ENCODE measurements around the gene FAM219B. TPM values are rescaled to one million over a fixed set of nuclear protein-coding genes. Genes with fewer than 3 reads are reported as not detected.

Gene FAM219B
- total and polyA plus RNA-seq, 10 of the 15 experiments (the other 5 are each of a cell fraction or from before 2014, with no cell fraction given), result 7.6 to 53.2 (median 29.4) TPM

DNA sequence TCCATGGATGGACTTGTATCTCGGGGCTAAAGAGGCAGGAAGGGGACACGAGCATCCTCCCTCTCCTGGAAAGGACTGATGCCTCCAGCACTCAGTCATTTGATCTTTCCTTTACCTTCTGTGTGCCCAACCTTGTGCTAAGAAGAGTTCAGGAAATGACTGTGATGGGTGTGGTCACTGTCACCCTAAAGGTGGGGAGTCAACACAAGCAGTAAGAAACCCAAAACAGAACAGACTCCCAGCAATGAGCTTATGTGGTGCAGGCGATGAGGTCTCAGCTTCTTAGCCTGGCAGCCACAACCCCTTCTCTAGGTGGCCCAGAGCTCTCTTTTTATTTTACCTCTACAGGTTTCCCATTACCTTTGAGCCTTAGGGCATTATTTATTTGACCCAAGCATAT, 13.0 kb downstream of the FAM219B start:
- peak overlapping the region; percentile 2; the same call in 1 of the 2 replicates for H3K27ac ChIP-seq (ENCODE audit: control insufficient read depth, insufficient read depth)
- H3K9me3 ChIP-seq (replicated peaks; ENCODE audit: control insufficient read depth, insufficient read depth, low read length), result no peaks in the 10 kb centered on the region
- no peak overlapping the region for H2AFZ ChIP-seq (ENCODE audit: control insufficient read depth, low read depth, low read length)
- whole genome bisulfite sequencing (ENCODE audit: insufficient coverage, insufficient replicate concordance, low lambda C conversion rate, missing lambda C conversion rate), result 2% methylated on average over 3 of the region's 3 CpGs
- no peak for TF ChIP-seq CBFB (IDR thresholded peaks at IDR 0.05; ENCODE audit: low read depth)
- TF ChIP-seq GATAD2B (conservative IDR thresholded peaks at IDR 0.05; ENCODE audit: low read depth), result no peak
- TF ChIP-seq, protein P1, sequence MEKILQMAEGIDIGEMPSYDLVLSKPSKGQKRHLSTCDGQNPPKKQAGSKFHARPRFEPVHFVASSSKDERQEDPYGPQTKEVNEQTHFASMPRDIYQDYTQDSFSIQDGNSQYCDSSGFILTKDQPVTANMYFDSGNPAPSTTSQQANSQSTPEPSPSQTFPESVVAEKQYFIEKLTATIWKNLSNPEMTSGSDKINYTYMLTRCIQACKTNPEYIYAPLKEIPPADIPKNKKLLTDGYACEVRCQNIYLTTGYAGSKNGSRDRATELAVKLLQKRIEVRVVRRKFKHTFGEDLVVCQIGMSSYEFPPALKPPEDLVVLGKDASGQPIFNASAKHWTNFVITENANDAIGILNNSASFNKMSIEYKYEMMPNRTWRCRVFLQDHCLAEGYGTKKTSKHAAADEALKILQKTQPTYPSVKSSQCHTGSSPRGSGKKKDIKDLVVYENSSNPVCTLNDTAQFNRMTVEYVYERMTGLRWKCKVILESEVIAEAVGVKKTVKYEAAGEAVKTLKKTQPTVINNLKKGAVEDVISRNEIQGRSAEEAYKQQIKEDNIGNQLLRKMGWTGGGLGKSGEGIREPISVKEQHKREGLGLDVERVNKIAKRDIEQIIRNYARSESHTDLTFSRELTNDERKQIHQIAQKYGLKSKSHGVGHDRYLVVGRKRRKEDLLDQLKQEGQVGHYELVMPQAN (conservative IDR thresholded peaks at IDR 0.05), result no peak
- no peak for TF ChIP-seq ZZZ3 (IDR thresholded peaks at IDR 0.05; ENCODE audit: control insufficient read depth, insufficient read length, low read depth)
- no peak for TF ChIP-seq CHD4 (IDR thresholded peaks at IDR 0.05)
- no peak for TF ChIP-seq NFYA (IDR thresholded peaks at IDR 0.05; ENCODE audit: borderline replicate concordance, low read depth, low read length)
- no peak for TF ChIP-seq CTCF (IDR thresholded peaks at IDR 0.05 in 2 of 3, conservative IDR thresholded peaks at IDR 0.05 in 1 of 3; ENCODE audit: control insufficient read depth in 2 of 3, extremely low read depth in 1 of 3, insufficient read depth in 1 of 3, low read depth in 3 of 3, low read length in 3 of 3)
- no peak for TF ChIP-seq EP300 (IDR thresholded peaks at IDR 0.05; ENCODE audit: borderline replicate concordance in 1 of 2, control insufficient read depth in 1 of 2, low read depth in 2 of 2, low read length in 2 of 2)
- TF ChIP-seq EGR1 (IDR thresholded peaks at IDR 0.05; ENCODE audit: borderline replicate concordance in 1 of 2, low read depth in 2 of 2, low read length in 2 of 2), result no peak
- no peak for TF ChIP-seq MTA3 (IDR thresholded peaks at IDR 0.05; ENCODE audit: borderline replicate concordance, low read length)
- no peak for TF ChIP-seq MXI1 (IDR thresholded peaks at IDR 0.05; ENCODE audit: low read depth, low read length)
- SMC1A ChIA-PET (ENCODE audit: uncharacterized antibody, unreplicated experiment), result interaction anchor here (0.6 to 1.1 kb wide), 2 partner anchors 8 to 17 kb away, joined by 3 read pairs; no protein-coding TSS in a partner anchor
- intact Hi-C loops (cut with micrococcal nuclease; ENCODE audit: unreplicated experiment), result no loop called here
- no peak overlapping the region for H3K9ac ChIP-seq (ENCODE audit: control insufficient read depth, insufficient read depth, low read length)
- H3K36me3 ChIP-seq (ENCODE audit: control insufficient read depth in 2 of 2, insufficient read depth in 2 of 2, low read length in 1 of 2), result peaks cover 0 to 10% of the 10 kb centered on the region in 2 experiments
- POLR2A ChIA-PET, result interaction anchor here (0.6 to 2.1 kb wide), 5 partner anchors 10 to 23 kb away, joined by 3 to 7 read pairs (median 3); no protein-coding TSS in a partner anchor
- H3K4me3 ChIP-seq, result no peak overlapping the region
- H4K20me1 ChIP-seq (ENCODE audit: control insufficient read depth, insufficient read depth), result no peaks in the 10 kb centered on the region
- no peaks in the 10 kb centered on the region for H3K27me3 ChIP-seq (replicated peaks in 1 of 2; ENCODE audit: control insufficient read depth in 2 of 2, insufficient read depth in 2 of 2, low read length in 1 of 2)
- DNase-seq (ENCODE audit: low read depth, low spot score), result no peak
- in situ Hi-C loops (cut with MboI), result no loop called here
- CTCF ChIA-PET, result interaction anchor here (0.8 kb wide), 1 partner anchor 9 kb away, joined by 3 read pairs; no protein-coding TSS in a partner anchor
- peaks cover 25% of the 10 kb centered on the region for H3K4me1 ChIP-seq (ENCODE audit: control insufficient read depth, insufficient read depth, low read length)
- peak; percentile 5; the same call in 1 of the 3 replicates for ATAC-seq
- peaks cover 12% of the 10 kb centered on the region for H3K79me2 ChIP-seq (ENCODE audit: control insufficient read depth, insufficient read depth, low read length)
- 0 out of 2 replicates have a peak overlapping the region, but pooled peaks have one; percentile 41 for H3K4me2 ChIP-seq (ENCODE audit: control insufficient read depth, insufficient read depth)
- RAD21 ChIA-PET (ENCODE audit: unreplicated experiment), result no interaction called here
- BruUV-seq (replicated peaks), result no TSS peak
- FAIRE-seq, result no peak

All from GM12878 (cell line).